ENCODE measurements around the gene SKAP2.

The SKAP2 gene

DNA sequence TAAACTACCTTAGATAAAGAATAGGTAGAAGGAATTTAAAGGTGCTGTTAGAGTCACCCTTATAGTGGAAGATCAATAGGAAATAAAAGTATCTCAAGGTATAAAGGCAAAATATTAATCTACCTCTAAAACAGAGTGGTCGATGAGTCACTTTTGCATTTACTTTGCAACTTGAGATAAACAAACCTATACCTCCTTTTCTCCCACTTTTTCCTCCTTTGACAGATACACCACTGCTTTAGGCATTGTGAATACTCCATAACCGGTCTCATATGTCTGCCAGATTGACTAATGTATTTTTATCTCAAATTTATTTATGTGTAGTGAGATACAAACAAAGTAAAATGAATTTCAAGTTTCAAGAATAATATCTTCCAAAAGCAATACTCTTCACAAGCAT lies 193.5 kb downstream of the SKAP2 start:
- Histone ChIP-seq H3K4me3 (ENCODE audit: low read depth, low read length) (no peak overlapping the region), H3K27me3 (ENCODE audit: control insufficient read depth, insufficient read depth, low read length) (no peaks in the 10 kb centered on the region), H3K36me3 (ENCODE audit: control insufficient read depth, insufficient read depth, low read length) (no peaks in the 10 kb centered on the region), H3K9ac (ENCODE audit: low read depth, low read length) (no peak overlapping the region), H3K9me3 (ENCODE audit: control insufficient read depth, insufficient read depth, low read length) (no peaks in the 10 kb centered on the region), H3K4me1 (ENCODE audit: control insufficient read depth, insufficient read depth, low read length) (no peaks in the 10 kb centered on the region)

DNA sequence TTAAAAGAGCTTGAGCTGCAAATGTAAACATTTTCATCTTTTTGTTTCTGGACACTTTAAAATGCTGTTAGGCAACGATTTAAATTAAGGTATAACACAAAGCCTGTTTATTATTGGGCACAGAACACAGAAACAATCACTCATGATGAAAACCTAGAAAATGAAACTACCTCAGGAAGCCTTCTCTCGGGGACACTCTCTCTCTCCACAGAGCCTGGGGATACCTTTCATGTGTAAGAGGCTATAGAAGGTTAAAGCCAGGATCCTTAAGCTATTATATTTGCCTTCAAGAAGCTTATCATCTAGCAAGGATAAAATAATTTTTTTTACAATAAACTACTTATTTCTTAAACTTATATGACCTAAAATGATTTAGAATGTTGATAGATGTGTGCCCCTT lies 194.1 kb downstream of the SKAP2 start:
- Histone ChIP-seq H3K4me1 (ENCODE audit: control insufficient read depth, insufficient read depth, low read length) (no peaks in the 10 kb centered on the region), H3K27me3 (ENCODE audit: control insufficient read depth, insufficient read depth, low read length) (no peaks in the 10 kb centered on the region), H3K4me3 (ENCODE audit: low read depth, low read length) (no peak overlapping the region), H3K9ac (ENCODE audit: low read depth, low read length) (no peak overlapping the region), H3K9me3 (ENCODE audit: control insufficient read depth, insufficient read depth, low read length) (no peaks in the 10 kb centered on the region), H3K36me3 (ENCODE audit: control insufficient read depth, insufficient read depth, low read length) (no peaks in the 10 kb centered on the region)

DNA sequence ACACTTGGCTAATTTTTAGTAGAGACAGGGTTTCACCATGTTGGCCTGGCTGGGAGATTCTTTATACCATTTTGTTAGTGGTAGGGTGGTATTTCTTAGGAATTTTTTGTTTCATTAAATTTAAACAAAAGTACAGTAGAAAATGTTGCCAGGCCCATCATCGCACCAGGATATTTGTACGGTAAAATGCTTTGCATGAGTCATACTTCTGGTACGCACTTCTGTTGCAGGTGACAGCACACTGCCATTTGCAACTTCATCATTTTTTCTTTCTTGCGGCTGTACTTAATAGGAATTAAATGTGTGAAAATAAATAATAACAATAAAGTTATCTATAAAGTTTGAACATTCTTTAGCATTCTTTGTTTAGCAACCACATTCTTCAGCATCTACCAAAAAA lies 195.6 kb downstream of the SKAP2 start:
- Histone ChIP-seq H3K9ac (ENCODE audit: low read depth, low read length) (no peak overlapping the region), H3K9me3 (ENCODE audit: control insufficient read depth, insufficient read depth, low read length) (no peaks in the 10 kb centered on the region), H3K4me1 (ENCODE audit: control insufficient read depth, insufficient read depth, low read length) (peaks cover 3% of the 10 kb centered on the region), H3K27me3 (ENCODE audit: control insufficient read depth, insufficient read depth, low read length) (no peaks in the 10 kb centered on the region), H3K36me3 (ENCODE audit: control insufficient read depth, insufficient read depth, low read length) (no peaks in the 10 kb centered on the region), H3K4me3 (ENCODE audit: low read depth, low read length) (no peak overlapping the region)

DNA sequence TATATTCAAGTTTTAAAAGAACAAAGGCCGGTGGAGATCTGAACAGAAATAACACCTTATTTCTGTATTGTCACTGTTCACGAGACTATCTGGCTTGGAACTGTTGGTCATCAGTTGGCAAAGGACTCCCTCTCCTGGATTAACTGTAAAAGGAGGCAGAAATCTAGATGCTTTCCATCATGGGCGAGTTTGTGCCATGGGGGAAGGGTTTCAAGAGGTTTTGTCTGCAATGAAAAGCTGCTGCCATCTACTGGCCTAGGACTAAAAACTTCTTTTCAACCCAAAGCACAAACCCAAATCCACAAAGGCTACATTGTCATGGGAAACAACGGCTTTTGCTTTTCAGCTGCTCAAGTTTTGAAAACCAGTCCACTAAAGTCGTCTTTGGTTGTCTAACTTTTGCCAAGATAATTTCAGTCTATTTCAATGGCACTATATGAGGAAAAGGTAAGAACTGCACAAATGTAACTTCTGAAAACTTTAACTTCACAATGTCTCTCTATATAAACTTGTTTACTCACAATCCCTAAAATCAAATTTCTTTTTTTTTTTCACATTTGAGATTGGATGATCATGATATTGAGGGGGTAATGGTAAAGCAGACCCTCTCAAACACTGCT lies 196.8 kb downstream of the SKAP2 start:
- Histone ChIP-seq H3K4me1 (ENCODE audit: control insufficient read depth, insufficient read depth, low read length) (peaks cover 3% of the 10 kb centered on the region), H3K27me3 (ENCODE audit: control insufficient read depth, insufficient read depth, low read length) (no peaks in the 10 kb centered on the region), H3K36me3 (ENCODE audit: control insufficient read depth, insufficient read depth, low read length) (no peaks in the 10 kb centered on the region), H3K9me3 (ENCODE audit: control insufficient read depth, insufficient read depth, low read length) (no peaks in the 10 kb centered on the region), H3K4me3 (ENCODE audit: low read depth, low read length) (no peak overlapping the region), H3K9ac (ENCODE audit: low read depth, low read length) (no peak overlapping the region)

DNA sequence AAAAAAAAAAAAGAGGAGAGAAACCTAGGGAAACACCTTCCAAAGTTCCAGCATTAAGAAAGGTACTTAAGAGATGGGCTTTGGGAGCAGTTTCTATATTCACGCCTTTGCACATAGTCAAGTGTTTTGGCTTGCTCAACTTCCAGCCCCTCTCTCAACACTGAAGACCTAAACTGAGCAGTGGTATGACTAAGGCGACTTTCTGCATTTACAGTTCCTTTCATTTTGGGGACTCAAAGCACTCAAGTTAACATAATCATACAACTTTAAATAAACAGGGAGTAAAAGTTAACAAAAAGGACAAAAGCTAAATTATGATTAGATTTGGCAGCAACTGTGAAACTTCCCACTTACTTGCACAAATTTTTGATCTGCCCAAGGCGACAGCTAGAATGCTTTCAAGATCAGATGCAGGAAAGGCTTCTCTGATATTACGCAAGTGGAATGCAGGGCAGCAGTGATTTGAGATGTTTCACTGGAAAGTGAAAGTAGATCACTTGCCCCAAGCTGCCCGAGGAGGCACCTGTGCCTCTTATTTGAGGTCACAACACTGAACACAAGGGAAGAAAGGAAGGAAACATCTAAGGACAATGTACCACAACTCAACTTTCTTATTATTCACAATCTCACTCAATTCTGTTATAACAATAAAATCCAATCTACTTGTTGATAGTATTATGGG lies 199.5 kb downstream of the SKAP2 start:
- Histone ChIP-seq H3K4me3 (ENCODE audit: low read depth, low read length) (no peak overlapping the region), H3K9ac (ENCODE audit: low read depth, low read length) (no peak overlapping the region), H3K36me3 (ENCODE audit: control insufficient read depth, insufficient read depth, low read length) (no peaks in the 10 kb centered on the region), H3K27me3 (ENCODE audit: control insufficient read depth, insufficient read depth, low read length) (no peaks in the 10 kb centered on the region), H3K4me1 (ENCODE audit: control insufficient read depth, insufficient read depth, low read length) (peaks cover 3% of the 10 kb centered on the region), H3K9me3 (ENCODE audit: control insufficient read depth, insufficient read depth, low read length) (no peaks in the 10 kb centered on the region)

DNA sequence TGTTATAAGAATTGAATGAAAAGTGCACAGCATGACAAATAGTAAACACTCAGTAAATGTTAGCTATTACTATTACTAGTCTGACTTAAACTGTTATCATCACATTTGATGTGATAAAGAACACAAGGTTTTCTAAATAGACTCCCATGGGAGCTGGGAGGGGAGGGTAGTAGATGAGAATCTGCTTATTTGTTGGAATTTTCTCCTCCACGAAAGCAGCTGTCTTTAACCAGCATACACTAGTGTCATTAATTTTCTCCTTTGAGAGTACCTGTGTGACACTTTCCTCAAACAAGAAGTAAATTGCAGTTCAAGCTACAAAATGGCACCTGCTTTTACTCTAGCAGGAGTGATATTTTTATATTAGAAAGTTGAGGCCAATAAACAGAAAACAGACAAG lies 200.1 kb downstream of the SKAP2 start:
- Histone ChIP-seq H3K36me3 (ENCODE audit: control insufficient read depth, insufficient read depth, low read length) (no peaks in the 10 kb centered on the region), H3K9ac (ENCODE audit: low read depth, low read length) (no peak overlapping the region), H3K27me3 (ENCODE audit: control insufficient read depth, insufficient read depth, low read length) (no peaks in the 10 kb centered on the region), H3K4me1 (ENCODE audit: control insufficient read depth, insufficient read depth, low read length) (peaks cover 5% of the 10 kb centered on the region), H3K4me3 (ENCODE audit: low read depth, low read length) (no peak overlapping the region), H3K9me3 (ENCODE audit: control insufficient read depth, insufficient read depth, low read length) (no peaks in the 10 kb centered on the region)

DNA sequence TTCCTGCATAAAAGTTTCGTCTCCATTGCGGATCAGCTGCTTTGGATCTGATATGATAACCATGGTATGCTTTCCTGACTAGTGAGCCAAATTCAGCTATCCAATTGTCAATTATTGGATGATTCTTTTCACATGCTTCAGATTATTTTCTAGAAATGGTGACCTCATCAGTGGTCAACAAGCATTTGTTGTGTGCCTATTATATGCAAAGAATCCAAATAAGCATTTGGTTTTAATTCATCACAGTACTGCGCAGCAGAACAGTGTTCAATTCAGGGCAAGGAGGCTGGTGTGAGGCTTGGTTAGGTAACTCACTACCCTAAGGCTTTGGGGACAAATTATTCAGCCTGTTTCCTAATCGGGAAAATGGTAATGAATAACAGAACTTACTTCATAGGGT lies 200.5 kb downstream of the SKAP2 start:
- Histone ChIP-seq H3K9ac (ENCODE audit: low read depth, low read length) (no peak overlapping the region), H3K4me3 (ENCODE audit: low read depth, low read length) (no peak overlapping the region), H3K9me3 (ENCODE audit: control insufficient read depth, insufficient read depth, low read length) (no peaks in the 10 kb centered on the region), H3K36me3 (ENCODE audit: control insufficient read depth, insufficient read depth, low read length) (no peaks in the 10 kb centered on the region), H3K27me3 (ENCODE audit: control insufficient read depth, insufficient read depth, low read length) (no peaks in the 10 kb centered on the region), H3K4me1 (ENCODE audit: control insufficient read depth, insufficient read depth, low read length) (peaks cover 9% of the 10 kb centered on the region)

DNA sequence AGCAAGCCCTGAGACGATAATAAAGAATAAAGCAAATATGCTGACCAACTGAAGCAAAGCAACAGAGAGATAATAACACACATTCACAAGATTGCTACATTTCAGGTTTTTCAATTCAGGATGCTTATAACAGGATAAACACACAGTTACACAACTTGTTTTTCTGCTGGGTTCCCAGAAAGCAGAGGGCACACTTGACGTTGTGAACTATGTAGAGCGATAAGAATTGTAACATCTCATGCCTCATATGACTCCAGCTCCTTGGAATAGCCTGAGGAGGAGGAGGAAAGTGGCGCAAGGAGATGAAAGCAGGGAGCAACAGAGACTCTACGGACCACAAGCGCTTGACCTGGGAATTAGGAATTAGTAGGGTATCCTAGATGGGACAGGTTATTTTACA lies 201.7 kb downstream of the SKAP2 start:
- Histone ChIP-seq H3K36me3 (ENCODE audit: control insufficient read depth, insufficient read depth, low read length) (no peaks in the 10 kb centered on the region), H3K27me3 (ENCODE audit: control insufficient read depth, insufficient read depth, low read length) (no peaks in the 10 kb centered on the region), H3K4me3 (ENCODE audit: low read depth, low read length) (no peak overlapping the region), H3K4me1 (ENCODE audit: control insufficient read depth, insufficient read depth, low read length) (peaks cover 14% of the 10 kb centered on the region), H3K9me3 (ENCODE audit: control insufficient read depth, insufficient read depth, low read length) (no peaks in the 10 kb centered on the region), H3K9ac (ENCODE audit: low read depth, low read length) (no peak overlapping the region)

DNA sequence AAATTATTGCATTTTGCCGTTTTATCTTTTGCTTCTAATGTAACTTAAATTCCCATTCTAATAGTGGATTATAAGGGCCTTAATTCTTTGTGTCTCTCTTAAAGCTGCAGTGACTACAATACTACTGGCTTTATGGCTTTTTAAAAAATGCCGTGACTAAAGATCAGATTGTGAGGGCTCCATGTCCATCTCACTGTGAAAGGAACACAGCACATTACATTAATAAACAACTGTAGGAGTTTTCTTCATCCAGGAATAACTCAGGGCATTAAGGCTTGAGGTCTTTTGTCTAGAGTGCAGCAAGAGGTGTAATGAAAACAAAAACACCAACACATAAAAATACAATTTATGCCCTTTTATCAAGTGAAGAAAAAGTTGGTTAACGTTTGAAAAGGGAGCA lies 205.3 kb downstream of the SKAP2 start:
- no peak overlapping the region for H3K4me3 ChIP-seq (ENCODE audit: low read depth, low read length)
- H3K36me3 ChIP-seq (ENCODE audit: control insufficient read depth, insufficient read depth, low read length): no peaks in the 10 kb centered on the region
- no peak overlapping the region for H3K9ac ChIP-seq (ENCODE audit: low read depth, low read length)
- H3K4me1 ChIP-seq (ENCODE audit: control insufficient read depth, insufficient read depth, low read length): peaks cover 28% of the 10 kb centered on the region
- no peaks in the 10 kb centered on the region for H3K9me3 ChIP-seq (ENCODE audit: control insufficient read depth, insufficient read depth, low read length)
- H3K27me3 ChIP-seq (ENCODE audit: control insufficient read depth, insufficient read depth, low read length): no peaks in the 10 kb centered on the region

DNA sequence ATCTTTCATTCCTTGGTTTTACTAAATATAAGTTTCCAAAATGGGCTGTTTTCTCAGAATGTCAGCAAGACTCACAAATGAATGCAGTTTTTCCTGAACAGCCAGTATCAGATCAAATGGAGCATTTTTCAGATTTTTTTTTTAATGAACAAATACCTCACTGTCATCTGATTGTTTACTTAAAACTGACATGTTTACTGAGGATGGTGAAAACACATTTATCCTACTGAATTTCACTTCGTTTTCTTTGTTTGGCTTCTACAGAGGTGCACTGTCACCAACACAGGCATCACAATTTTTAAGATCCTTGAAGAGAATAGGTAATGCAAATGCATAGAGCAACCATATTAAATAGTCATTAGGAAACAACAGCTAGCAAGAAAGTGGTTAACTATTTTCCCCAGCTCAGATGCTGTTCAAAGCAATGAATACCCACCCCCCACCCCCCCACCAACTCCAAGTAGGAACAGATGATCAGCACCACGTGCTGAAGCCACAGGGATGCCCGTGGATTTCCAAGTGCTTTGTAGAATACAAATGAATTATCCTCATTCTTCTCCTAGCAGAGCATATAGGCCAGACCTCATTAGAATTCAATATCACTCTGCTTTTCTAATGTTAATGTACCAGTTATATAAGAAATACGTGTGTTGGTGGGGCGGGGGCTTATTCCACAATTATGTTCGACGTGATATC lies 205.9 kb downstream of the SKAP2 start:
- no peaks in the 10 kb centered on the region for H3K27me3 ChIP-seq (ENCODE audit: control insufficient read depth, insufficient read depth, low read length)
- H3K4me1 ChIP-seq (ENCODE audit: control insufficient read depth, insufficient read depth, low read length): peaks cover 32% of the 10 kb centered on the region
- H3K36me3 ChIP-seq (ENCODE audit: control insufficient read depth, insufficient read depth, low read length): no peaks in the 10 kb centered on the region
- no peak overlapping the region for H3K4me3 ChIP-seq (ENCODE audit: low read depth, low read length)
- H3K9me3 ChIP-seq (ENCODE audit: control insufficient read depth, insufficient read depth, low read length): no peaks in the 10 kb centered on the region
- H3K9ac ChIP-seq (ENCODE audit: low read depth, low read length): no peak overlapping the region

DNA sequence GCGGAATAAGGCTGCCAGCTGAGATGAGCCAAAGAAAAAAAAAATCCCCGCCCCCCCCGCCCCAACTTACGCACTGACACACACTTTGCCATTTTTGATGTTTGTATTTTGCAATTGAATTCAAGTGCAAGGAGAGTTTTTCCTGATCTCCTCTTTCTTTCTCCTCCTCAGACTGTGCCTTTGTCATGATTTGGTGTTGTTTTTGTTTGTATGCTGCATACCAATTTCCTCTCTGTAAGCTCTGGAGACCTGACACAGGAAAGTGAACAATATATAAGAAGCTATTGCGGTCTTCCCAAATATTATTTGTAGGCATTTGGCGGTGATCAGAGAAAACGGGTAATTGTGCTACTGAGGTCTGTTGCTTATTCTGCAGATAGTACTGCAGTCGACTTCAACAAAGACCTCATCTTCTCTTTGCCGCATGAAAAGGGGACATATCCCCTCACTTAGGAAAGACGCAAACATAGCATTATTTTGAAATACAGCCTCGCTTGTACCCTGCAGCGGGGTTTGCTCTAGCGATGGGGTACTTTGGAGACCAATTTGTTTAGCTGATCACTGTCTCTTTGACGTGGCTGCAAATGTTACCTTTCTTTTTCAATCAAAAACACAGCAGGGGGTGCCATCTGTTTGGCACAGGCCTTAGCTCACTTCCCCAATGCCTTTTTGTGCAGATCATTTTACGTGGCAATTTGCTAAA lies 206.6 kb downstream of the SKAP2 start:
- no peak overlapping the region for H3K9ac ChIP-seq (ENCODE audit: low read depth, low read length)
- no peaks in the 10 kb centered on the region for H3K36me3 ChIP-seq (ENCODE audit: control insufficient read depth, insufficient read depth, low read length)
- H3K27me3 ChIP-seq (ENCODE audit: control insufficient read depth, insufficient read depth, low read length): no peaks in the 10 kb centered on the region
- H3K4me3 ChIP-seq (ENCODE audit: low read depth, low read length): peak overlapping the region; percentile 18
- peaks cover 33% of the 10 kb centered on the region for H3K4me1 ChIP-seq (ENCODE audit: control insufficient read depth, insufficient read depth, low read length)
- H3K9me3 ChIP-seq (ENCODE audit: control insufficient read depth, insufficient read depth, low read length): no peaks in the 10 kb centered on the region

Data from iPS-15b (cell line).